OCI-LY1 (cell line): ENCODE results near the gene MZT2B.
"Not testable (repeated sequence)": the region's sequence is repeated elsewhere in the genome, so short reads cannot be mapped to it uniquely, and the experiment has no call there.

Experiments used
- EZH2 ChIP-seq: fragments of 200-600 bp; sonication (generic), shearing (Covaris generic); IDR thresholded peaks from 2 replicates; pipeline ENCODE4 v1.8.0; 2017; ENCODE audit warnings: borderline replicate concordance, mixed run types, mild to moderate bottlenecking, antibody characterized with exemption, low read length, moderate library complexity, mixed read lengths
- TF ChIP-seq, protein P1 (sequence below): fragments of 200-600 bp; sonication (generic), shearing (Covaris generic); IDR thresholded peaks from 2 replicates; pipeline ENCODE4 v1.5.1; 2017; ENCODE audit warnings: mild to moderate bottlenecking, antibody characterized with exemption, low read length, moderate library complexity, mixed read lengths

- TF ChIP-seq, protein P1, sequence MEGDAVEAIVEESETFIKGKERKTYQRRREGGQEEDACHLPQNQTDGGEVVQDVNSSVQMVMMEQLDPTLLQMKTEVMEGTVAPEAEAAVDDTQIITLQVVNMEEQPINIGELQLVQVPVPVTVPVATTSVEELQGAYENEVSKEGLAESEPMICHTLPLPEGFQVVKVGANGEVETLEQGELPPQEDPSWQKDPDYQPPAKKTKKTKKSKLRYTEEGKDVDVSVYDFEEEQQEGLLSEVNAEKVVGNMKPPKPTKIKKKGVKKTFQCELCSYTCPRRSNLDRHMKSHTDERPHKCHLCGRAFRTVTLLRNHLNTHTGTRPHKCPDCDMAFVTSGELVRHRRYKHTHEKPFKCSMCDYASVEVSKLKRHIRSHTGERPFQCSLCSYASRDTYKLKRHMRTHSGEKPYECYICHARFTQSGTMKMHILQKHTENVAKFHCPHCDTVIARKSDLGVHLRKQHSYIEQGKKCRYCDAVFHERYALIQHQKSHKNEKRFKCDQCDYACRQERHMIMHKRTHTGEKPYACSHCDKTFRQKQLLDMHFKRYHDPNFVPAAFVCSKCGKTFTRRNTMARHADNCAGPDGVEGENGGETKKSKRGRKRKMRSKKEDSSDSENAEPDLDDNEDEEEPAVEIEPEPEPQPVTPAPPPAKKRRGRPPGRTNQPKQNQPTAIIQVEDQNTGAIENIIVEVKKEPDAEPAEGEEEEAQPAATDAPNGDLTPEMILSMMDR = not testable (repeated sequence)
- not testable (repeated sequence) for TF ChIP-seq EZH2
Observed at GRCh38 chr2:130203150-130203549, 21.1 kb downstream of the MZT2B start.
